NCI-H82 (cell line): Measurements from ENCODE around the gene ZIC4.

ENCODE experiments used
- DNase-seq: peaks from one replicate; lab custom pipeline; 2025; lab: John Stamatoyannopoulos, UW

The ZIC4 gene

DNA sequence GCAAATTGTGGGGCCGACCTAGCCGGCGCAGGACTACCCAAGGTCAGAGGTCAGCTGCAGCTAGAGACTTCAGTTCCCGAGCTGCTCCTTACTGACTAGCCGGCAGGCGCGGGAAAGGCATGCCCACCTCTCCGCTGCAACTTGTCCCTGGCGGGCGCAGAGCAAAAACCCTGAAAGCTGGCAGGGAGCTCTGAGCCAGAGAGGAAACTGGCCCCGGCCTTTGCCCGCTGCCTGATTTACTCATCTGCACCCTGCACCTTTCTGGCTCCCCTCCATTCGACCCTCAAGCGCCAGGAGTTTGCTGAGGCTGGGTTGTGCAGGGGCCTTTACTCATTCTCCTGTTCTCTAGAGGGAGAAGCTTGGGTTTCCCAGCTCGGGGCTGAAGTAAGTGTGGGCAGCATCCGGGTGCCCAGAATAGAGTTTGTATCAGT is 1.5 kb downstream of the ZIC4 start:
- DNase-seq = no peak

DNA sequence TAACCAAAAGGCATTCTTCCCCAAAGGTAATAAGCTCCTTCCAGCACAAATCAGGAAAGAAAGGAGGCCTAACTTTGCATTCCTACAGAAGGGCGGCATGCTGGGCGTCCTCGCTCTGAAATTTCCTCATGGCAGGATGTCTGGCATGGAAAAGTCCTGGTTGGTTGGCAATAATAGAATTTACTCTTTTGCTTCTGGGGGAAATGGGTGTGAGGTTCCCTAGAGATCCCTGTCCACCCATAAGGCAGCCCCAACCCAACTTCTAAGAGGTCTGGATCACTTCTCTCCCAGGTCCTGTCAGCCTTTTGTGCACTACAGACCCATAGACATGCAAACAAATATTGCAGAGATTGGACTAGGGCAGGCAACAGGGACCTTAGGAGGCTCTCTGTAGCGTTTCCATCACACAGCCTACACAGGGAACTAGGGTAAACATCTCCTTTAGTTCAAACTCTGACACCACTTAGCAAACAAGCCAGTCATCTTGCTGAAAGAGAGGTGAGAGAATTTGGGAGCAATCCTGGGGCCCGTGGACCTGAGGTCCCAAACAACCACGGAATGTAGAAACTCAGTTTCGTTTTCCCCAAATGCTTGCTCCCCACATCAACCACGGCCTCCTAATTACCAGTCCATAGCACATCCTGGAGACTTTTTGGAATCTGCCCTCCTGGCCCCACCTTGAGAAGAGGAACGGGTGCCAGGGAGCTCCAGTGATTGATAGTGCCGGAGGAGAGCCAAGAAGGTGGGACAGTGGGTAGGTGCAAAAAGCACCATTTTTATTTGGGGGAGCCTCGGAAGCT is 2.1 kb downstream of the ZIC4 start:
- no peak for DNase-seq

DNA sequence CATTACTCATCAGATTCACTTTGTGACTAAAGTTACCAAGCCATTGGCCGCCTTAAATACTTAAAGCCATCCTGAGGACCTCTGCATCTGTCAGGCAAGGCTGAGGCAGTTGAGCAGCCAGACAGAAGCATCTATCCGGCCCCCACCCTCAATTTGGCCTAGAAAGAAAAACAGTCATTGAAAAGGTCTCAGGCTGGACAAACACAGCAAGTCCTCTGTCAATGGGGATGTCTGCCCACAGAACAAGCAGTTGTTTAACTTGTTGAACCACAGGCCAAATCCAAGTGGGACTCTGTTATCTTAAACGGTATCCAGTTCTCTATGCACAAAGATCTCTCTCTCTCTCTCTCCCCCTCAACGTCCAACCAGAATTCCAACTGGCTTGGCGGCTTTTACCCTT is 2.8 kb downstream of the ZIC4 start:
- no peak for DNase-seq

DNA sequence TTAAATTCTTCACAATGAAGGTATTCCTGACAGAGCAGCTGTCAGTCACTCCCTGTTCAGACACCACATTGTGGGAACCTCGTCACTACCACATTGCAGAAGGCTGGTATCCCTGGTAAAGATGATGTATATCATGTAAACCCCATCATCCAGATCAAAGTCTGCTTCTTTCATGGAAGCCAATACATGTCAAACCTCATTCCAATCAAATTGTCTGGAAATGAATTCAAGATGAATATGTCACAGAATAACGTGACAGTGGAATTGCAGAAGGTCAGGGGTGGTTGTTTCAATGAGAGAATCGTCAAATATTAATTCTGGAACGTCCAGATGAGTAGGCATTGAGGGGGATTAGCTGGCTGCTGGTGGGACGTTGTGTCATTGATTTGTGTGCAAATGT is 4.2 kb downstream of the ZIC4 start:
- DNase-seq = no peak

DNA sequence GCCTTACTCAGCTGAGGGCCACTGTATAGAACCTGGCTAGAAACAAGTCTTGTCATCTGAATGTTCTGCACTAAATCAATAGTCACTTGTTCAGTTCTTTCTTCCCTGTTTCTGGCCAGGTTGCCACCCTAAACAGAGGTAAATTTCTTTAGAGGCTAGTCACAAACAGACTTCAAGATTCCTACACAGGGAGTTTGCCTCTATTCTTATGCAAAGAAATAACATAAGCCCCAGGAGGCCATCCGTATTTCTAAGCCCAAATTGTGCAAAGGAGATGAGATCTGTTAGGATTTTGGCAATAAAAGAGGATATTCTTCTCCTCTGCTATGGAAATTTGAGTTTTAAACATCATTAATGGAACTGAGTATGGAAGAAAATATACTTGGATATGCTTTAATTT is 4.9 kb downstream of the ZIC4 start:
- DNase-seq = no peak

DNA sequence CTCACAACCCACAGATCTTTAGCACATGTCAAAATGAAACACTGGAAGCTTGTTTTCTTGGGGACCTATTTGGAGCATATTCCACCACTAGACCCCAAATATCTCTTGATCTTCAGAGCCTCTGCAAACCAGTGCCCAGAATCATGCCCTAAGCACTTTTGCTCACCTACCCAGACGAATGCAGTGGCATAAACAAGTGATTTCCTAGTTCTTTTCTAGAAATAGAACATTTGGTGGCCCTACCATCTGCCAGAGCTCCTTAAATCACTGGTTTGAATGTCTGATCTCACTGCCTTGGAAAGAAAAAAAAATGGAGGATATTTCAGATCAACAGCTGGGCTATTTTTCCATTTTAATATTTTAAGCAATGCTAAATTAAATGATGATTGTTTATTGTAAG is 5.3 kb downstream of the ZIC4 start:
- DNase-seq = no peak

DNA sequence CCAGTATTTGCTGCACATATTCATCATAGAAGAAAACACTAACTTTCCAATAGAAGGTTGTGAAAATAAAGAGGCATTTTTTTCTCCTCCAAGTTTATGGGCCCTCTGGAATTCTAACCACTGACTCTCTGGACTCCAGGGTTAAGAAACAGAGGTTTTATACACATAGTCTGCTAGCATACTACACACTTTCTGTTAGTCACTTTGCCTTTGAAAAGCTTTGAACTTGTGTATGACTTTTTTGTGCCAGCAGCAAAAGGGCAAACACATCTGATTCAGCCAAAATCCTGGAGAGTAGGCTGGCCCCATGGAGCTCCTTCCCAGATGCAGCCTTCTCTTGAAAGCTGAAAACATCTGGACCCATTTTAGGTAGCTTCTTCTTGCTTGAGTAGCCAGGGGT is 6.2 kb downstream of the ZIC4 start:
- DNase-seq = no peak

DNA sequence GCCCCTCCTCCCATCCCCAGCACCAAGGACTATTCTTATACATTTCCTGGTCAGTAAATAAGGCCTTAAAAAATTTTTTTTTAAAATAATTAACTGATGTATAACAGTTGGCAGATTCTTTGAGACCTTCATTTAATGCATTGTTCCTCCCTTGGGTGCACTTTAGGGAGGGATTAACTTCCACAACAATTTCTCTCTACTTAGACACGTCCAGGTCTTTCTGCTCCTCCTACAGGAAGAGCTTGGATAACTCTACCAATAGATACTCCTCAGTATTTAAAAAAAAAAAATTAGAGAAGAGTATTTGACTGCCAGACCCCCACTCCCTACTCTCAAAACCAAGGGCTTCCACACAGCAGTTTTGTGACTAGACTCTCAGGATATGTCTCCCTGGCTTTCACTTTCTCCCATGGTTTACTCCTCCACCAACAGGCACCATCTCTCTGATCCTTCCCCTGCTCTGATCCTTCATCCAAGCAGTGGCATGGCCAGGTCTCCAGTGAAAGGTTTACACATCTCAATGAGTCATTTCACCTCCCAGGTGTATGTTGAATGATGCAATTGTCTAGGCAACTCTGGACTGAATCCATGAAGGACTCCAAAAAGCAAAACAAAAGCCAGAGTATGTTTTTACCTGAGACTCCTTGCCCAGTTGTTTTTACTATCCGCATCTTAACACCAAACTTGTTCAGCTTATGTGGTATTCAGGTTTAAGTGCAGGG is 7.4 kb downstream of the ZIC4 start:
- no peak for DNase-seq

DNA sequence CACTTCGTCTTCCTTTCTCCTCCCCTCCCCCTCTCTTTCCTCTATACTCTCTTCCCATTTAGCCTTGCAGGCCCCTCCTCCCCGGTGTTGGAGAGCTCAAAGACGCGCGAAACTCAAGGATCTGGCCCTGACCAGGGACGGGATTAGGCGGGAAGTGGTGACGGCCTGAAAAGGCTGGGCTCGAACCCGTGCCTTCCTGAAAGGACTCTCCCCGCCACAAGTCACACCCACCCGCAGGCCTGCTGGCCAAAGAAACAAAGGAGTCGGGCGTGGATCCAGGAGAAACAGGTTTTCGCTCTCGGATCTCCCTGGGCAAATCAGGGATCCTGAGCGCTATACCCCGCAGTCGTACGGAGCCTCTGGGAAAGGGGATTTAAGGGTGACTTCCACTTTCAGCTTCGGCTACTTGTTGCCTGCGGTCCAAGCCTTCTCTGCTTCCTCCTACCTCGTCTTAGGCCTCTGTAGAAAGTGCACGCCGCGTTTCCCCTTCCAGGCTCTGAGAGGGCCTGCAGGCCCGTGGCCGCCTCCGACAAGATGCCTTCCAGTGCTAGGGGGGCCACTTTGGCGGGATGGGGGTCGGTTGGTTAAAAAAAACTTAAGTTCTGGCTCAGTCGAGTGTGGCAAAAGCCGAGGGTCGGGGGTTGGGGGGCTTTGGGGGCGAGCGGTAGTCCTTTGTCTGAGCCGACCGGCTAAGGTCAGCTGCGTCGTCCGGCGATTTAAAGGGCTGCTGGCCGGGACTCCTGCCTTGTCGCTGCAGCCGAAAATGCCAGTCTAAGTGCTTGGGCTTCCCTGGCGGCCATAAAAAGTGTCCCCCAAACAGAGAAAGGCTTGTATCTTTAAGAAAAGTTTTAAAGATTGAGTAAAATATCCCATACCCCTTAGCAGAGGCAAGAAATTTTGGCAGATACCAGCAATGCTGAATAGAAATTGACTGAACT is 8.2 kb downstream of the ZIC4 start:
- DNase-seq = no peak

DNA sequence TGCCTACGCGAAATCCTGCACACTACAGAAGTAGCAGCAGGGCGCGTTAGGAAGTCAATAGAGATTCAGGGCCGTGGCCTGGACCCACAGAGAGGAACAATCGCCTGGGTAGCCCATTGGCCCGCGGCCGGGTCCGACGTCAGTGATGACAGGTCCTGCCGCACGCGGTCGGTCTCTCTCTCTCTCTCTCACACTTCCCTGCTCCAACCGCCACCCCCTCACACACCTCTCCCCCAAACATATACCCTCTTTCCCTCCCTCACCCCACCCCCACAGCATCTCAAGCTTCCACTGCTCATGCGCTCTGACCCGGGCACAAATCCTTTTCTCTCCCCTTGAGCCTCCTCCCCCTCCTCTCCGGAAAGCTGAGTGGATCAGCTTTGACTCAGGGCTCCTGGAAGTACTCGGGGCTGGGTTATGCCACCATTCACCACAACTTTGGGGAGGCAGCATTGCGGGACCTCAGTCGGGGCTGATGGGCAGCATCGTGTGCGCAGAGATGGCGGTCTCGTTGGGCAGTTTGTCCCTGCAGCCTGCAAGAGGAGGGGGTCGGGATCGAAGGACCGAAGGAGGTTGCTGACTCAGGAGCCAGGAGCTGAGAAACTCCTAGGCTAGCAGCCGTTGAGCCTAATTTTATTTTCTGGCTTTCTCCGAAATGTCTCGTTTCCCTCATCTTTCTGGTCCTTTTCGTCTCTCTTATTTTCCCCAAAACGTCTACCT is 9.0 kb downstream of the ZIC4 start:
- DNase-seq = no peak

DNA sequence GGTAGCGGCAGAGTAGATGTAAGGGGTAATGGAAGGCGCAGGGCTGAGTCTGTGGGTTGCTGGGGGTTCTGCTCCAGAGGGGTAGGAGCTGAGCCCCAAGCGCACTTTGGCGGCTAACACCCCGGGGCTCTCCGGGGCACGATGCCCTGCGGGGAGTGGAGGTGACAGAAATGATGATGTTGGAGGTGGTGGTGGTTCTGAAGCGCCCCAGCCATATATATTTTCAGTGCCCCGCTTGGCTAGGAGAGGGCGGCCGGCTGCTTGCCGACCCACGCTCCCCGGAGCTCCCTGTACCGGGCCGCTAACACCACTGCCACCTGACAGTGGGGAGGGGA is 9.7 kb downstream of the ZIC4 start:
- no peak for DNase-seq

DNA sequence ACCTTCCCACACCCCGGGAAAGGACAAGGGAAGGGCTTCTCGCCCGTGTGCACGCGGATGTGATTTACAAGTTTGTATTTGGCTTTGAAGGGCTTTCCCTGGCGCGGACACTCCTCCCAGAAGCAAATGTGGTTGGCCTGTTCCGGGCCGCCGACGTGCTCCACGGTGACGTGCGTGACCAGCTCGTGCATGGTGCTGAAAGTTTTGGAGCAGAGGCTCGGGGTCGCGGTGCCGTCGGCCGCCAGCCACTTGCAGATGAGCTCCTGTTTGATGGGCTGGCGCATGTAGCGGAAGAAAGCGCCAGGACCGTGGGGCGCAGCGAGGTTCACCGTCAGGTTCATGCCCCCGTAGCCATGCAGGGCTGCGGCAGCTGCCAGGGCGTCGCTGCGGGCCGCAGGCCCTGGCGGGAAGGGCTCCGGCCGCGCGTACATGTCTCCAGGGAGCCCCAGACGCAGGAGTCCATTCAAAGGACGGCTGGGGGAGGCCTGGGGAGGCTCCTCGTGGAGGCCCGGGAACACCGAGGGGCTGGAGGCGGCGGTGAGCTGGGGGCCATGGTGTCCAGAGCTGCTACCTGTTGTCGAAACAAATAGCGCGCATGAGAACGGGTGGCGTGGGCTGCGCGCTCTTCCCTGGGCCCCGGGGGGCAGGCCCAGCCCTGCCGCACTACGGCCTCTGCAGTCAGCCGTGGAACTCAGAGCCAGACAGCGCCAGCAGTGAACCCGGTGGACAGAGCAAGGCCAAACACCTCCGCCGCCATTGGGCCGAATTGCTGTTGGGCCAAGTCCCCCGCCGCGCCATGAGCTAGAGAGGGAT is 10.2 kb downstream of the ZIC4 start:
- no peak for DNase-seq

DNA sequence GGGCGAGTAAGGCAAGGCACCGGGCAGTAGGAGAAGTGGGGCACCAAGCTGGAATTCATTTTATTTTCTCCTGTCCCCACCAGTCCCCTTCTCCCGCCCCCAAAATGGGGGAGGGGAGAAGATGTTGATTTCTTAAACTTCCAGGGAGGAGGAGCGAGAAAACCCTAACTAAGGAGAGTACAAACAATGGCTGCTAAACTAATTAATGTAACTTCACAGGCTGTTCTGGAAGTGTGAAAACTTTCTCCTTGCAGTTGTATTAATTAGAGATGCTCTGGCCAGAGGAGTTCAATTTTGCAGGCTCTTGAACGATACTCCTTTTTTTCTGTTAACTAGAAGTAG is 11.5 kb downstream of the ZIC4 start:
- DNase-seq = no peak

DNA sequence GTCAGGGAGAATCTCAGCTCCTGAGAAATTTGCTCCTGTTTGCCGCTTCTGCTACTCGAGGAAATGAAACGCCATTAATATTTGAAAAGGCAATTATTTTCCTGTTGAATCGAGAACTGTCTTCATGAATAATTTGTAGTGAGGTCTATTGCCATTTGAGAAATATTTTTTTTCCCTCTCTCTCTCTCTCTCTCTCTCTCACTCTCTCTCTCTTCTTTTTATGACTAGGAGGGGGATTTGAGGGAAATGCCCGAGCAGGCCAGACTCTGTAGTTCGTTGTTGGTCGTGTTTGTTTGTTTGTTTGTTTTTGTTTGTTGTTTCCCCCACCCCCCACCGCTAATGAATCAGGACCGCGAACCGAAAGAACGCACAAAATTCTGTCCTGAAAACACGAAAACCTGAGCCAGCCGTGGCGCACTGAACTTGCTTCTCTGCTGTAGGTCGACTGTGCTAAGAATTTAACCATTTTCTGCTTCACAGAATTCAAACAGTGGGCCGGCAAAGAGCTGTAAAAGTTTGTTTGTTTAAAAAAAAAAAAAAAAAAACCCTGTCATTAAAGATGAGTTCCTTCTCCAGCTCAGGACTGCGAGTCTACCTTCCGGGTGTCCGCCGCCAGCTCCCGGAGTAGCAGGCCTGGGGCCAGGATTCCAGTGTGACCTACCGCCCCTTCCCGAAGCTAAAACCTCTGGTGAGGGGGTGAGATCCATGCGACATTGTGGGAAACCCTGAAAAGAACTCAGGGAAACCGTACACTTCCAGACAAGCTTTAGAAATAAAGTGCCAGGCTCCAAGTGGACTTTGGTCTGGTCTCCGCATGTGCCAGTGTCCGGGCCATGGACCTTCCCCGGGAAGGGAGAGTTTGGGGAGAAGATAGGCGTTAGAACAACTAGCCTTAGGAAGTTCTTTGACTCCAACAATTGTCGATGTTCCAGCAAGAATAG is 12.1 kb downstream of the ZIC4 start:
- no peak for DNase-seq

DNA sequence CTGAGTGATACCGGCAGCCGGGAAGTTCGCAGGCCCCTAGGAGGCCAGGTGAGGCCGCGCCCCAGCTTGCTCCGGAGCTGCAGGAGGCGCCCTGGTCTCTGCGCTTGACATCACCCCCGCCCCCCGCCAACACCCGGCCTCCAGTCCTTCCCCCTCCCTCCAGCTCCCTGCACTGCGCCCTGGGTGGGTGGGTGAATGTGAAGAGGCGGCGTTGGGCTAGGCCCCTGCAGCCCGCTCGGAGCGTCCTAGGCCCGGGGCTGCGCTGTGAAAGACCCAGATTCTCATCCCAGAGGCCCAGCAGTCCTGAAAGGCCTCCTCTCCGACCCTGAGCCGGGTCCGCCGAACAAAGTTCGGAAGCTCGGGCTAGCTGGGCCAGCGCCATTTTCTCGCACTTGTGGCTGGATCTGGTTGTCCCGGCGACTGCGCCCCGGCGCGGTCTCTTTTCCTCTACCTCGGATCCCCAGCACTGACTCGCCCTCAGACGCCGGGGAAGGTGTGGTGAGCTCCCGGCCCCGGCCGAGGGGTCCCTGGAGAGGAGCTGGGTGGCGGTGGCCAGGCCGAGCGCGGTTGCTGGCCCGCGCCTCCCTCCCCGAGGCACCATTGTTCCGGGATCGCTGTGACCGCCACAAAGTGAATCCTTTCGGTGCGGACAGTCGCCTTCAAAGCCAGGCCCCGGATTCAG is 12.9 kb downstream of the ZIC4 start:
- peak; percentile 83 for DNase-seq

DNA sequence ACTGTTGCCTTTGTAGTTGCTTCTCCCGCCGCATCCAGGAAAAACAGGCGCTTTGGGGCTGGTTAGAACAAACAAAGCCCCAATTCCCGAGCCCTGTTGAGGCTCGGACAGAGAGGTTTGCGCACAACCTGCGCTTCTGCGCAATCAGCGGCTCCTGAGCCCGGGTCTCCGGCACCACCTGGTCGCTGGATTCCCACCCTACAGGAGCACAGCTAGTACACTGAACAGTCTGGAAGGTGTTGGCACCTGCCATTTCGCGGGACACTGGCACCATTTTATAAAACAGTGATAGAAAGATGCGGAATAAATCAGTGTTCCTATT is 13.8 kb downstream of the ZIC4 start:
- DNase-seq = peak; percentile 67

DNA sequence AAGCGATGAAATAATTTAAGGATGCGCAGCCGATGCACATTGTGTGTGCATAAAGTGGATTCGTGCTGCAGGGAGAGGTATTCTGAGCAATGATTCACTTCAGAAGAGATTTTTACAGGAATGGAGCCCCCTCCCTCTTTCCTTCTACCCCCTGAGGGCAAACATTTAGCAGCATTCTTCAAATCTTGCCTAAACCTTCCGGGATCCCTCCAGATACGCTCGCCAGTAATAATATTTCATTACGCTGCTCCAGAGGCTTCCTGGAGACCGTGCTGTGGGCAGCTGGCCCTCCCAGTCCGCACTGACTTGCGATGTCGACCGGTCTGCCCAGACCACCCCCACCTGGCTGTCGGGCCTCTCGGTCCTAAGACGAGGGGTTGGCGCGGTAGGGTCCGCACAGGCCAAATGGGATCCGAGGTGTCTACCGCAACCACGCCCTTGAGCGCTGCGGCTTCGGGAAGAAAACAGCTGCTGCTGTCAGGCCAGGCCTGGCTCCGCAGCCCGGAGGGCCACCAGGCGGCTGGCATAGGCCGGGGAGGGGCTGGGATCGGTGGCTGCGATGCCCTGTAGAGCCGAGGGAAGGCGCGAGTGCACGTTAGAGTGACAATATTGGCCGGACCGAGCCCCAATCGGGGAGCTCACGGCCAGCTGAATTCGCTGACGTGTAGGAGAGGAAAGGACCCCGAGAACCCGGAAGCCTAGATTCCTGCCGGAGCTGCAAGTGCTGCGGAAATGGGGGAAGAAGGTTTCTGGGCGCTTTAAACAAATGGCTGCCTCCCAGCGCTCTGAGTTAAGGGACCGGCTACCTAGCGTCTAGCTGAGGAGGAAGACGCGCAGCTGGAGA is 14.3 kb downstream of the ZIC4 start:
- DNase-seq = peak; percentile 80
